ENCODE data around the gene DBH.

- no peak for TF ChIP-seq CTCF (IDR thresholded peaks at IDR 0.05)
- no peak for TF ChIP-seq POLR2A (IDR thresholded peaks at IDR 0.05)
Measured at GRCh38 chr9:133694686-133695085, 58.5 kb downstream of the DBH start.

All from esophagus squamous epithelium (tissue), 4 donors.